Tibial nerve (tissue), 4 donors: ENCODE measurements around the gene ATP2A2. TPM values are rescaled to one million over a fixed set of nuclear protein-coding genes. Genes with fewer than 3 reads are reported as not detected.

Experiments
- DNase-seq, 2 donors: peaks; one replicate each; pipeline ENCODE4 v3.0.0-alpha.2; 2019; ENCODE audit warnings: low spot score in 2 of 2
- H3K27ac ChIP-seq, 4 donors: fragments of 200-600 bp; sonication (generic) in 3 of 4; one replicate each; pipeline ENCODE4 v1.5.1; 2017 to 2019; ENCODE audit warnings: mild to moderate bottlenecking in 1 of 4
- H3K27me3 ChIP-seq, 2 donors: fragments of 200-600 bp; sonication (generic) in 1 of 2; one replicate each; pipeline versions ENCODE4 v1.5.1 to v1.6.0; 2017 to 2019
- H3K36me3 ChIP-seq, 3 donors: fragments of 200-600 bp; sonication (generic); one replicate each; pipeline ENCODE4 v1.5.1; 2018 to 2019
- H3K4me1 ChIP-seq, 4 donors: fragments of 200-600 bp; sonication (generic) in 3 of 4; one replicate each; pipeline ENCODE4 v1.5.1; 2017 to 2019
- H3K4me3 ChIP-seq, 4 donors: fragments of 200-600 bp; sonication (generic) in 3 of 4; one replicate each; pipeline ENCODE4 v1.5.1; 2017 to 2019; ENCODE audit warnings: mild to moderate bottlenecking in 1 of 4, moderate library complexity in 1 of 4
- H3K9me3 ChIP-seq, 4 donors: fragments of 200-600 bp; sonication (generic) in 3 of 4; one replicate each; pipeline ENCODE4 v1.5.1; 2017 to 2019
- CTCF ChIP-seq, 5 experiments: fragments of 200-600 bp in 3 of 5; fragments of 450-650 bp in 2 of 5; sonication (generic) in 3 of 5; IDR thresholded peaks; one replicate each; pipeline ENCODE4 v1.5.1; 2016 to 2019; ENCODE audit warnings: antibody characterized with exemption in 5 of 5, mild to moderate bottlenecking in 3 of 5, moderate library complexity in 2 of 5
- EP300 ChIP-seq, 2 donors: sonication (generic); formaldehyde crosslinking; IDR thresholded peaks; one replicate each; pipeline ENCODE4 v1.6.1; 2017; ENCODE audit warnings: antibody characterized with exemption in 2 of 2, mild to moderate bottlenecking in 1 of 2
- POLR2A ChIP-seq, 2 donors: fragments of 450-650 bp; IDR thresholded peaks; one replicate each; pipeline ENCODE4 v1.6.1; 2017; ENCODE audit warnings: antibody characterized with exemption in 2 of 2, mild to moderate bottlenecking in 2 of 2, moderate library complexity in 2 of 2
- WGBS, 2 donors: methylation state at CpG; one replicate each; pipeline ENCODE4 v1.1.5; 2018; 5-methylcytosine and 5-hydroxymethylcytosine counted together
- total RNA-seq, 4 donors: library from RNA; depleted of rRNA; stranded (reverse); fragments of >200 nt; gene quantifications; one replicate each; pipeline ENCODE4 v1.1.0, GENCODE V29; 2016

ATP2A2 gene
- total RNA-seq, 4 donors from 2014 or later = 77.8 to 106 (median 90.1) TPM

- DNase-seq = no peak
- H3K36me3 ChIP-seq = no peaks in the 10 kb centered on the region
- WGBS, 2 donors = 61 to 66% methylated on average over 14 of the region's 14 CpGs
- TF ChIP-seq POLR2A (IDR thresholded peaks at IDR 0.05) = no peak
- TF ChIP-seq CTCF (IDR thresholded peaks at IDR 0.05) = no peak
- no peak for TF ChIP-seq EP300 (IDR thresholded peaks at IDR 0.05)
- peaks cover 0 to 37% (median 20%) of the 10 kb centered on the region in 4 donors for H3K4me1 ChIP-seq
- peak overlapping the region; percentile 94 to 99 (median 96) for H3K27ac ChIP-seq
- no peaks in the 10 kb centered on the region for H3K9me3 ChIP-seq
- H3K4me3 ChIP-seq = peak overlapping the region; percentile 70 to 98 (median 92)
- no peaks in the 10 kb centered on the region for H3K27me3 ChIP-seq
Measured at GRCh38 chr12:110279566-110280375, 1.3 kb upstream of the ATP2A2 start.

GRCh38 chr12:110280392-110280778 is 662 bp upstream of the ATP2A2 start:
- peaks cover 0 to 43% (median 24%) of the 10 kb centered on the region in 4 donors for H3K4me1 ChIP-seq
- DNase-seq = peak; percentile 19 to 38

GRCh38 chr12:110281549-110282299 is 677 bp downstream of the ATP2A2 start:
- Histone ChIP-seq H3K9me3 (no peaks in the 10 kb centered on the region), H3K4me1 (peaks cover 0 to 57% (median 30%) of the 10 kb centered on the region in 4 donors), H3K27ac (peak overlapping the region; percentile 96 to 99 (median 98)), H3K27me3 (no peaks in the 10 kb centered on the region), H3K4me3 (peak overlapping the region; percentile 87 to 98 (median 92)), H3K36me3 (no peaks in the 10 kb centered on the region)
- no peak for TF ChIP-seq CTCF (IDR thresholded peaks at IDR 0.05)
- peak in 1 of 2 donors; percentile 3 for TF ChIP-seq EP300 (IDR thresholded peaks at IDR 0.05)
- DNase-seq = peak; percentile 16 to 21
- 0% methylated on average over 3 to 20 of the region's 82 CpGs for WGBS, 2 donors

More at GRCh38 chr12:110280392-110280778, 662 bp upstream of the ATP2A2 start:
- peak overlapping the region; percentile 70 to 98 (median 92) for H3K4me3 ChIP-seq
- WGBS, 2 donors = 1 to 2% methylated on average over 18 of the region's 18 CpGs
- H3K27me3 ChIP-seq = no peaks in the 10 kb centered on the region
- H3K36me3 ChIP-seq = no peaks in the 10 kb centered on the region
- no peaks in the 10 kb centered on the region for H3K9me3 ChIP-seq
- TF ChIP-seq POLR2A (IDR thresholded peaks at IDR 0.05) = no peak
- TF ChIP-seq CTCF (IDR thresholded peaks at IDR 0.05) = no peak
- TF ChIP-seq EP300 (IDR thresholded peaks at IDR 0.05) = no peak
- peak overlapping the region; percentile 94 to 99 (median 96) for H3K27ac ChIP-seq

GRCh38 chr12:110282300-110282860 is 1.3 kb downstream of the ATP2A2 start:
- no peak for DNase-seq
- Histone ChIP-seq H3K9me3 (no peaks in the 10 kb centered on the region), H3K27ac (peak overlapping the region; percentile 96 to 99 (median 98)), H3K4me3 (peak overlapping the region; percentile 87 to 98 (median 92)), H3K4me1 (peaks cover 0 to 63% (median 30%) of the 10 kb centered on the region in 4 donors), H3K27me3 (no peaks in the 10 kb centered on the region), H3K36me3 (peaks cover 0 to 3% (median 0%) of the 10 kb centered on the region in 3 donors)
- TF ChIP-seq EP300 (IDR thresholded peaks at IDR 0.05) = no peak
- TF ChIP-seq CTCF (IDR thresholded peaks at IDR 0.05) = no peak
- TF ChIP-seq POLR2A (IDR thresholded peaks at IDR 0.05) = no peak
- WGBS, 2 donors = 1 to 3% methylated on average over 8 of the region's 8 CpGs
